ENCODE measurements around the gene RANBP3L. TPM values are rescaled to one million over a fixed set of nuclear protein-coding genes. Genes with fewer than 3 reads are reported as not detected.

RANBP3L gene
- total RNA-seq, 1 experiment from 2014 or later = not detected

DNA sequence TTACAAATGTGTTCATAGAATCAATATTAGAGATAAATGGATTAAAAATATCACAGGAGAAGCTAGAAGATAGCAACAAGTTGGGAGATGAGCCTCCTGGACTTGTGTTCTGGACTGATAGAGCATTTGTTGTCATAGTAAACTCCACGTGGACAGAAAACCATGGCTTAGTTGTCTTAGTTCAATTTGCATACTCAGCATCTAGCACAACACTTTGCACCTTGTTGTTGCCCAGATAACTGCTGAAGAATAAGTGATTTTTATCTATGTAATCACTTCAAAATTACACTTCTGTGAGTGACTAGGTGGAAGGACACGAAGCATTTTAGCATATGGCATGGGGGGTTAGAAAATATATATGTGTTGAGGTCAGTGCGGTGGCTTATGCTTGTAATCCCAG lies 4.0 kb downstream of the RANBP3L start:
- Mint-ChIP-seq H3K36me3 (ENCODE audit: insufficient read depth in 1 of 3, low read depth in 3 of 3) (no peaks in the 10 kb centered on the region), H3K4me3 (no peak overlapping the region), H3K27me3 (ENCODE audit: low read depth) (no peaks in the 10 kb centered on the region; the same call in 1 of the 2 replicates), H3K9me3 (peaks cover 0 to 3% of the 10 kb centered on the region in 2 experiments; a peak in 2 of 5 replicates), H3K27ac (no peak overlapping the region; a peak in 1 of 7 replicates), H3K4me1 (peaks cover 0 to 2% of the 10 kb centered on the region in 2 experiments; a peak in 2 of 4 replicates)
- Histone ChIP-seq H2BK20ac (ENCODE audit: low read depth, low read length, poor library complexity, severe bottlenecking) (no peak overlapping the region), H2AFZ (ENCODE audit: low read length) (no peak overlapping the region), H3K56ac (ENCODE audit: insufficient read length, low read depth, low read length) (no peak overlapping the region), H4K91ac (ENCODE audit: insufficient read length, low read depth, low read length) (no peak overlapping the region), H3K4me1 (ENCODE audit: insufficient read depth, low read length) (no peaks in the 10 kb centered on the region), H3K79me1 (ENCODE audit: insufficient read depth, low read depth, low read length, poor library complexity, severe bottlenecking) (no peaks in the 10 kb centered on the region), H3K9ac (ENCODE audit: extremely low read depth, insufficient read length, low read length) (no peak overlapping the region), H3K18ac (ENCODE audit: insufficient read length, low read depth, low read length) (no peak overlapping the region), H3K23me2 (ENCODE audit: insufficient read length, low read depth, low read length, poor library complexity, severe bottlenecking) (no peaks in the 10 kb centered on the region), H3K4ac (ENCODE audit: low read depth, low read length) (no peak overlapping the region), H3K14ac (ENCODE audit: insufficient read depth, low read length) (no peak overlapping the region), H3K27ac (ENCODE audit: insufficient read length, low read depth, low read length) (no peak overlapping the region), H3K27me3 (ENCODE audit: insufficient read depth, low read length) (no peaks in the 10 kb centered on the region), H2BK5ac (ENCODE audit: insufficient read length, low read length) (no peak overlapping the region), H2BK120ac (ENCODE audit: low read depth, low read length, poor library complexity, severe bottlenecking) (no peak overlapping the region), H2BK15ac (ENCODE audit: low read depth, low read length) (no peak overlapping the region), H3K23ac (ENCODE audit: insufficient read length, low read depth, low read length) (no peak overlapping the region), H2BK12ac (ENCODE audit: insufficient read length, low read depth, low read length) (no peak overlapping the region), H3K4me2 (ENCODE audit: insufficient read depth, insufficient read length, low read length) (no peak overlapping the region), H3K9me3 (ENCODE audit: control insufficient read depth, low read depth, low read length) (no peaks in the 10 kb centered on the region), H4K8ac (replicated peaks; ENCODE audit: insufficient read length, low read depth, low read length) (no peak overlapping the region), H2AK5ac (ENCODE audit: insufficient read length, low read length) (no peak overlapping the region), H4K20me1 (ENCODE audit: control insufficient read depth, insufficient read depth, insufficient read length) (no peaks in the 10 kb centered on the region), H3K79me2 (ENCODE audit: insufficient read depth, low read length) (no peaks in the 10 kb centered on the region), H3T11ph (ENCODE audit: low read length) (no peak overlapping the region), H4K5ac (ENCODE audit: insufficient read length, low read depth, low read length) (no peak overlapping the region)
- no peak for DNase-seq
- WGBS (ENCODE audit: extremely low coverage, insufficient read length, low lambda C conversion rate) = no CpG with 5 or more reads among the region's 3 CpGs
- TF ChIP-seq, protein P1, sequence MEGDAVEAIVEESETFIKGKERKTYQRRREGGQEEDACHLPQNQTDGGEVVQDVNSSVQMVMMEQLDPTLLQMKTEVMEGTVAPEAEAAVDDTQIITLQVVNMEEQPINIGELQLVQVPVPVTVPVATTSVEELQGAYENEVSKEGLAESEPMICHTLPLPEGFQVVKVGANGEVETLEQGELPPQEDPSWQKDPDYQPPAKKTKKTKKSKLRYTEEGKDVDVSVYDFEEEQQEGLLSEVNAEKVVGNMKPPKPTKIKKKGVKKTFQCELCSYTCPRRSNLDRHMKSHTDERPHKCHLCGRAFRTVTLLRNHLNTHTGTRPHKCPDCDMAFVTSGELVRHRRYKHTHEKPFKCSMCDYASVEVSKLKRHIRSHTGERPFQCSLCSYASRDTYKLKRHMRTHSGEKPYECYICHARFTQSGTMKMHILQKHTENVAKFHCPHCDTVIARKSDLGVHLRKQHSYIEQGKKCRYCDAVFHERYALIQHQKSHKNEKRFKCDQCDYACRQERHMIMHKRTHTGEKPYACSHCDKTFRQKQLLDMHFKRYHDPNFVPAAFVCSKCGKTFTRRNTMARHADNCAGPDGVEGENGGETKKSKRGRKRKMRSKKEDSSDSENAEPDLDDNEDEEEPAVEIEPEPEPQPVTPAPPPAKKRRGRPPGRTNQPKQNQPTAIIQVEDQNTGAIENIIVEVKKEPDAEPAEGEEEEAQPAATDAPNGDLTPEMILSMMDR (conservative IDR thresholded peaks at IDR 0.05) = no peak
